HG03045 (cell line): Measurements from ENCODE around the gene MAP4K3.
A peak's percentile ranks its signal among the peaks of the same experiment; 100 is the strongest.

ENCODE experiments used
- ATAC-seq: cut with Tn5 transposase; IDR thresholded peaks from one replicate; pipeline ENCODE4 v1.9.1; 2021; ENCODE audit warnings: mild to moderate bottlenecking, moderate library complexity; ENCODE audit not compliant: unreplicated experiment

The MAP4K3 gene

DNA sequence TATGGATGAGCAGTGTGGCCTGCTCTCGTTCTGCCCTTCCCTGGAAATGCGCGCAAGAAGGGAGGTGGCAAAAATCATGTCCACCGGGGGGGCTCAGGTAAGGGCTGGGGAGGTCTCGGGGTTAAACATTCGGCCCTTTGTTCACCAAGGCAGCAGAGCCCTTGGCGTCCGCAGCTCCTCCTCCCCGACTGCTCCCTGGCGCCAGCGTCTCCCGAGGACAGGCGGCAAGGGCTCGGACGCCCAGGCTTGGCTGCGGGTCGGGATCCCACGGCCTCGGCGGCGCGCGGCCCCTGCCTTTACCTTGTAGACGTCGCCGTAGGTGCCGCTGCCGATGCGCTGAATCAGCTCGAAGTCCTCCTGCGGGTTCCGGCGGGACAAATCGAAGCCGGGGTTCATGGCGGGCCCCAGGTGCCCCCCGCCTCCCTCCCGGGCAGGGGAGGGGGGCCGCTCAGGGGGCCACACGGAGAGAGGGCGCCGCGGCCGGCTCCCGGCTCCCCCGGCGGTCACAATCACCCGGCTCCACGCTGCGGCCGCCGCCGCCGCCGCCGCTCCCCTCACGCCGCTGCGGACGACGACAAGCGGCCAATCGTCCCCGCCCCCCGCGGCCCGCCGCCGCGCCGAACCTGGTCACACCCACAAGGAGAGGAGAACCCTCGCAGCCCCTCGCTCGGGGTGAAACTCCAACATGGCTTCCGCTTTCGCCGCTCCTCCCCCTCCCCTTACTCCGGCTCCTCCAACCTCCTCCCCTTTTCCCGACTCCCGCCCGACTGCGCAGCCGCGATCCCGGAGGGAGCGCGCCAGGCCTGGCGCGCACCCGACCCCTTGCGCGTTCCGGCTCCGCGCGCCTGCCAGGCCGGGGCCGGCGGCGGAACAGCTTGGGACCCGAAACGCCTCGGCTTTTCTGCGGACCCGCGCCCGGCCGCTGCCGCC is at the start of gene MAP4K3:
Gene MAP4K3 (minus strand): TSS at position 694 of the 930 bp plus-strand sequence. CDS start 298 bp downstream, at position 396.
- ATAC-seq: peak; percentile 82

DNA sequence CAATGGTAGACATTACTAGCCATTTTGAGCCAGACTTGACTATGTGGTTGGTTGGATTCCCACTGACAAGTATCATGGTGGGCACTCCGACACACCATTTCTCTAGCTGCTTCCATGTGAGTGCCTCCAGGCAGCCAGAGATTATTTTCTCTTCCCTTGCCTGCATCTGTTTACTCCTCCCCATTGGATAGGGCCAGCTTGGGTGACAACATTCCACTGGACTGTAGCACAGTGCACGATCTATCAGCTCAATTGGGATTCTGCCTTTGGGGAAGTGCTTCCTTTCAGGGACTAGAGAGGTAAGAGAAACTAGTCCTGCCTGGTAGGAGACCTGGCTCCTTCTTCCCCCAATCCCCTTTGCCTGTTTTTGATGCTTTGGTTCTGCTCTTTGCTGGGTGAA is 49.0 kb upstream of the MAP4K3 start:
- ATAC-seq: no peak

DNA sequence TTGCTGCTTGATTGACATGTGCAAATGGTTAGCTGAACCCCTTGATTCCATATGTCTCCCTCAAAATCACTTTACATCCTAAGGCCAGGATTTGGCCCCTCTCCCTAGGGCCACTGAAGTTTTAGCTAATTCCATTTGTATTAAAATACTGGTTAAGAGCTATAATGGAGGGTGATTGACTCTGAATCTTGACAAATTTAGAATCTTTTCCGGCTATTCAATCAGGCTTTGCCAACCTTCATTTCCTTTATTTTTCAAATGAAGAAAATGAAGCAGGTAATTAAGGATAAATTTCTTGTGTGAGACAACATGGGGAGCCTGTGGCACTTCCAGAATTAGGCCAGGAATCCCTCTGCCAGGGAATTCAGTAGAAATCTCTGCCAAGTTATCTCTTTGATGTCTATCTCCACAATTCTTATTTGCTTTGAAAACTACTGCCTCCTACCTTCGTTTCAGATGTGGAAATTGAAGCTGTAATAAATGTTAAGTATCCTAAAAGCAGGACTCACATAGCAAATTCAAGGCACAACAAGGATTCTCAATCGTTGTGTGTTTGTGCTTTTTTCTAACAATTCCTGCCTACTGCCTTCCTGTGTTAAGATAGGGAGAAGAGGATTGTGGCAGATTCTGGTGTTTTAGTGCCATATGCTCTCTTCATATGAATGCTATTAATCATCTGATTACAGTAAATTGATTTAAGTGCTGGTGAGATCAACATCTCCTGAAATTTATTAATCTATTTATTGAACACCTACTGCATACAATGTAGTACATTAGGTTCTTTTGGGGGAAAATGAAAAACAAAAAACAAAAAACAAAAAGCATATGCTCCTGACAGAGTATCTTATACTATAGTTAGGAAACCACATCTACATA is 47.8 kb upstream of the MAP4K3 start:
- no peak for ATAC-seq

DNA sequence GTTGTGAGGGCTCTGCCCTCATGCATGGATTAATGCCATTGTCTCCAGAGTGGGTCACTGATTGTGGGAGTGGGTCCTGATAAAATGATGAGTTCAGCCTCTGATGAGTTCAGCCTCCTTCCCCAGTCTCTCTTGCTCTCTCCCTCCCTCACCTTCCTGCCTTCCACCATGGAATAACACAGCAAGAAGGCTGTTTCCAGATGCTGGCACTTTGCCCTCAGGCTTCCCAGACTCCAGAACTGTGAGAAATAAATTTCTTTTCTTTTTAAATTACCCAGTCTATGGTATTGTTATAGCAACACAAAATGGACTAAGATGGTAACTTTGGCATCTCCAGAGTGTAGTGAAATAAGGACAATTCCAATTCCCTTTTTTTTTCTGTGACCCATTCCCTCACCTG is 47.1 kb upstream of the MAP4K3 start:
- ATAC-seq: no peak

DNA sequence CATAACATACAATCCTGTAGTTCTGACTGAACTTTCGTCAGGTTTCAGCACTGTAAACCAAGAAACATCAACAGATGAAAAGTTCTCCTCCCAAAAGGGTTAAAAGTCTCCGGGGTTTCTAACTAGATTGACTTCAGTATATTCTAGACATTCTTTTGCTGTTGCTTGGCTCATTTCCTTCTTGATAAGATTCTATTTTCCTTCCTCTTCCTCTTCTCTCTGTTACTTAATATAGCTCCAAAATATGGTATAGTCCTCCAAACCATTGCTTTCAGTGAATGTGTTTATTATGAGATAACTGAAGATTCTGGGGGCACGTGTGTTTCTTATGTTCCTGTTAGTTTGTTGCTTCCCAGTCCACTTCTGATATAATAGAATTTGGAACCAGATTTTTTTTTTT is 46.4 kb upstream of the MAP4K3 start:
- no peak for ATAC-seq

DNA sequence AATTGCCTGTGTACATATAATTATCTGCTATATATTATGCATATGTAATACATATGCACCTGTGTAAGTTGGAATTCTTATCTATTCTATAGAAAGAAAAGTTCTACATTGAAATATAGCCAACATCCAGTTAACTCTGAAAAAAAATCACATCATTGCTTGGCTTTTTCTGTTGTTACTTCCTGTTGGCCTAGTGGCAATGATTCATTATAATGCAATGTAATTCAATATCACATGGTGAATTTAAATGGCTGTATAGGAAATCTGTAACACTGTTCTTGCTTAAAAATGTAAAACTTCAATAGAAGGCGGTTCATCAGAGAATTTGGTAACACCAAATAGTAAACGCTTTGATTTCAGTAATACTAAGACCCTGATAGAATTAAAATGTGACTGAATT is 44.5 kb upstream of the MAP4K3 start:
- ATAC-seq: no peak

DNA sequence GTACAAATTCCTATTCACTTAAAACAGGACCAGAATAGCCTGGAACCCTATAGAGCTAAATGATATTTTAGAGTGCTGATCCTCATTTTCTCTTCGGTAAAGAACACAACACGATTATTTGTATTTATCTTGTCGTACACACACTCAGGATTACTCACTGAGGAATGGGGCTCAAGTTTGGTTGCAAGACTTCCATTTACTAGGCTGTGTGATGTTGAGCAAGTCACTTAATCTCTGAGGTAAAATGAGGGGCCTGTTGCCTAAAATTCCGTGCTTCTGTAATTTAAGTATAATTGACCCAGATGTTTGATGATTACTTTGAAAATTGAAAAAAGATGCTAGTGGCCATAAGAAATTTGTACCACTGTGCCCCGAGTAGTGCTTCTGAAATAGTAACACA is 42.6 kb upstream of the MAP4K3 start:
- no peak for ATAC-seq

DNA sequence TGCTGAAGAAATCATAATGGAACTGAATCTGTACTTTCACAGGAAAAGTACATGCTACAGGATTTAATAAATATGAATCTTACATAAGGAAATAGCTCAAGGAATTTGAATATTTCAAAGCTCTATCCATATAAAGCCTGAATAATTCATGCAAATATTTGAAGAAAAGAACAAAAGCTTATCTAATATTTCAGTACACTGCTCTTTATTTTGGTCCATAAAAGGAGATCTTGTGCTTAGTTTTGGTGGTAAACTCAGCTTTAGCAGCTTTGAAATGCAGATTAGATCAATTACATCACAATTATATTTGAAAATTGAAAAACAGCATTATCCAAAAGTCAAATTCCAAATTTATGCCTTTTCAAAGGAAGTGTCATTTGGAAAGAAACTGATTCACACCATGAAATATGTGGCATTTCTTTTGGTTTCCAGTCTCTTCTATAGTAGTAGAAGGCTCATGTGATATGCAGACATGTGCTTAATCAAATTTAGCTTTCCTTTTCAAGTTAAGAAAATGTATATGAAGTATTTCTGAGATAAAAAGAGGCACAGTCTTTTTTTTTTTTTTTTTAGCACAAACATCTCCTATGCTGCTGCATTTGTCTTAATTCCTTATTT is 42.1 kb upstream of the MAP4K3 start:
- no peak for ATAC-seq

DNA sequence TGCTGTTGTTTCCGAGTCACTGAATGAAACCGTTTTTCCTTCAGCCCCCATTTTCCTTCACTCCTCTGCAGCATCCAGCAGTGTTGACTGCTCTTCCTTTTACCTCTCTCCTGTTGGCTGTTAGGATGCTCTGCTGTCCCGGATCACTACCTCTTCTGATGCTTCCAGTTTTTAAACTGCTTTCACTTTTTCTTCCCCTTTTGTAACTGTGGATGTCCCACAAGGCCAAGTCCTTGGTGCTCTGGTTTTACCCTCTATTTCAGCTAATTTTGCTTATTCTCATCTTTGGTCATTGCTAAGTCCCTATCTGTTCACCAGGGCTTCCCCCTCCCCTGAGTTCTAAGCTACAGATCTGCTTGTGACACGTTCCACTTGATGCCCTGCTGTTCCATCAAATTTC is 39.4 kb upstream of the MAP4K3 start:
- peak; percentile 90 for ATAC-seq

DNA sequence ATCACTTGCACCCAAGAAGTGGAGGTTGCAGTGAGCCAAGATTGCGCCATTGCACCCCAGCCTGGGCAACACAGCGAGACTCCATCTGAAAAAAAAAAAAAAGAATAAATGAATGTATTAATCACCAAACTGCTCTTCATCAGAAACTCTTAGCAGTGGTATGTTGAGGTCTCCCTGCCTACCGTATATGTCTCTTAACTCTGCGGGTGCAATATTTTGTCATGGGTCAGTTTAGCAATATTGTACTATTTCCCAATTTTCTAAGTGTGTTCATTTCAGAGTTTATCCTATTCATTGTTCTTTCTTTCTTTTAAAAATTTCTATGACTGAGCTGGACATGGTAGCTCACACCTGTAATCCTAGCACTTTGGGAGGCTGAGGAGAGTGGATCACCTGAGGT is 37.9 kb upstream of the MAP4K3 start:
- ATAC-seq: no peak

DNA sequence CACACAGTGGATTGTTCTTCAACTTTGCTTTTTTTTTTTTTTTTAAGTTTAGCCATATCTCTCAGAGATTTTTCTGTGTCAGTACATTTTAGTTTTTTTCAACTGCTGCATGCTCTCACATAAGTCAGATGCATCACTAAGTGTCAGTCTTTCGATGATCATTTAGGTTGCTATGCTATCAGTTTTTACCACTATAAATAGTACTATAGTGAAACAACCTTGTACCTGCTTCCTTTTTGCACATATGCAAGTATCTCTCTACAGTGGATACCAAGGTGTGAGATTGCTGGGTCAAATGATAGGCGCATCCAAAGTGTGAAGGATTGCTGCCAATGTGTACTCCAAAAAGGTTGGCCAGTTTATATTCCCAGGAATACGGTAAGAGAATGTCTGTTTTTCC is 33.5 kb upstream of the MAP4K3 start:
- peak; percentile 43 for ATAC-seq

DNA sequence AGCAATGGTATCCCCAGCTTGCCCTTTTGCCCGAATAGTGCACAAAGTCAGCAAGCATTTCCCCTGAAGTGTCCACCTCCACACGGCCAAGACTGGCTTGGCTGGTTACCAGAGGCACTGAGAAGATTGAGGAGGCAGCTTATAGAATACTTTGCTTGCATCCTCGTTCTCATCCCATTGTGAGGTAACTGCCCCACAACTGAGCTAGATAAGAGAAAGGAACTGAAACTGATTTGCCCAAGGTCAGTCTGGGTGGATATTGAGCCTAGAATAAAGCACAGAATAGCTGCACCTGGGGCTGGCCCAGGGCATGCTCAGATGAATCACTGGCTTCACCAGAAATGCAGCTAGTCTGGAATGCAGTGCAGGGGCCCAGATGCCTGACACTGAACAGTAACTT is 32.7 kb upstream of the MAP4K3 start:
- ATAC-seq: peak; percentile 80

DNA sequence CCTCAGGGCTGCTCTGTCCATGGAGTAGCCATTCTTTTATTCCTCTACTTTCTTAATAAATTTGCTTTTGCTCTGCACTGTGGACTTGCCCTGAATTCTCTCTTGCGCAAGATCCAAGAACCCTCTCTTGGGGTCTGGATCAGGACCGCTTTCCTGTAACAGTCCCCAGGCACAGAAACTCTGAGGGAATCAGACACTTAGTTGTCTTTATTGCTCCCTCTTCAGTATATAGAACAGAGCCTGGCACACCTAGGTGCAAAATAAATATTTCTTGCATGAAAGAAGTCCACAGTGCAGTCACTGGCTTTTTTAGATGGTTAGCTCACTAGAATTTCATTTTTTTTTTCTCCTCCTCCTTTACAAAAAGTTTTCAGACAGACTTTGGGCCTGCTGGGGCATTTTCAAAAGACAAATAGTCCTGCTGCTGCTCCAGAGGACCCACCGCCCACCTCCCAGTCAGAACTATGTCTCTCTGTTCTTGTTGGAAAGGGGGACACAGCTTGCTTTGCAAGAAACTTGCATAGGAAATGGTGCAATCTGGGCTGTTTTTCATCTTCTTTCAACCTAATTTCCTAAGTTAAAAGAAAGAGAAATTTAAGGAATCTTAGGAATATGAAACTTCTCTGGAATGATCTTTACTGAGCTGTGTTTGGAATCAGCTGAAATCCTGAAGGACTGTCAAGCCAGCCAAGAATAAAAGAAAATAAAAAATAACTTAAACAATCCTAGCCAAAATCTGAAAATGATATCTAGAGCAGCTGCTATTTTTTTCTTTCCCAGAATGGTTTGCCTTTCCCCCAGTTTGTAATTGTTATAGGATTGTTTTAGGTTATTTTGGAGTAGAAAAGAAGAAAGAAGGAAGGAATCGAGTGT is 31.7 kb upstream of the MAP4K3 start:
- no peak for ATAC-seq

DNA sequence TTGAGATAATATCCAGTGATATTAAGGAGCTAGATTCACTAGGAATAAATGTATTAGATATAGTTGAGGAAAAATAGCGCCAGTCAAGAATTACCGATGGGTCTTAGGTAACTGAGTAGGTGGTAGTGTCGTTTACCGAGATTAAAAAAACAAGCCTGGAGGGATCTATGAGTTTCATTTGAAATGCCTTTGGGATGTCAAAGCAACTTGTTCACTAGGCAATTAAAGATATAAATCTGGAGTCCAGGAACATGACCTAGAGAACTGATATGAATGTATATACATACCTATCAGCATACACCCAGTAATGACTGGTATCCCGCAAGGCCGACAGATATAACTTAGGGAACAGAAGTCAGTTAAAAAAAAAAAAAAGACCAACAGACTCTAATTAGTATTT is 29.2 kb upstream of the MAP4K3 start:
- ATAC-seq: no peak

DNA sequence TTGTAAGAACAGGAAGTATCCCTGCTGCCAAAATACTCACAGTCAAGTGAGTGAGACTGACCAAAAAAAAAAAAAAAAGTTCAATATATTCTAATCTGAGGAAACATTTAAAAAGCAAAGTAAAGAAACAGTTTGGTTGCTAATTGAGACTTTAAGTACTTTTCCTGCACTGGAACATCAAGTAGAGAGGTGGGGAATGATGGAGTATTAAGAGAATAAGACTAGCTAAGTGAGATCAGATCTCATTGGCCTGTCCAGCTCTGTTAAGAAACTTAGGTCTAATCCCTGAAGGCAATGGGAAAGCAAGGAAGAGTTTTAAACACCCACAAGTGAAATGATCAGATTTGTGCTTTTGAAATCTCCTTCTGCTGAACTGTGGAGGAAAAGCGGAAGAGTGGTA is 27.8 kb upstream of the MAP4K3 start:
- ATAC-seq: no peak

DNA sequence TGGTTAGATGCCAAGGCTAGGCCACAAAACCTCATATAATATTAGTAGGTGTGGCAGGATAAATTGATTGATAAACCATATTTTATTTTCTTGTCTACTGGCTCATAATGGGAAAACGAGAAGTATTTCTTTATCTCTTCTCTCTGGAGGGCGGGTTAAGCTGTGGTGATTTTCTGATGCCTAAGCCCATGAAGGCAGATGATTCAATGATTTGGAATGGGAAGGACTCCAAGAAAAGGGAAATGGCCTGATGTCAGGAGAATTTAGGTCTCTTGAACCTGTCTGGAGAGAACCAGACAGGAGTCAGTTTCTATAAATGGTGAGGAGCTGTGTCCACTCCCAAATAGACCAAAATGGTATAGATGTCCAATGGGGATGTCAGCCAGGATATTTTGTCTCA is 18.7 kb upstream of the MAP4K3 start:
- no peak for ATAC-seq

DNA sequence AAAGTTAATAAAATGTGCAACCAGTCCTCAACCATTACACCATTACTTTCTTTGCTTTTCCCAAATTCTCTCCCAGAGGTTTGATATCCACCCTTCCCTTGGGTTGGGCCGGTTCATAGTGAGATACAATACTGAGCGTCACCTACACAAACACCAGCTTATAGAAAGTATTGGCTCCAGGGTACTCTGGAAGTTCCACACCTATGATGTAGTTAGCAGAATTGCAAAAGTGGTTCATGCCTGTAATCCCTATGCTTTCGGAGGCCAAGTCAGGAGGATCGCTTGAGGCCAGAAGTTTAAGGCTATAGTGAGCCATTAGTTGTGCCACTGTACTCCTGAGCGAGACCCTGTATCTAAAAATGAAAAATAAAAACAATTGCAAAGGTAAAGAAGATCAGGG is 15.3 kb upstream of the MAP4K3 start:
- no peak for ATAC-seq

DNA sequence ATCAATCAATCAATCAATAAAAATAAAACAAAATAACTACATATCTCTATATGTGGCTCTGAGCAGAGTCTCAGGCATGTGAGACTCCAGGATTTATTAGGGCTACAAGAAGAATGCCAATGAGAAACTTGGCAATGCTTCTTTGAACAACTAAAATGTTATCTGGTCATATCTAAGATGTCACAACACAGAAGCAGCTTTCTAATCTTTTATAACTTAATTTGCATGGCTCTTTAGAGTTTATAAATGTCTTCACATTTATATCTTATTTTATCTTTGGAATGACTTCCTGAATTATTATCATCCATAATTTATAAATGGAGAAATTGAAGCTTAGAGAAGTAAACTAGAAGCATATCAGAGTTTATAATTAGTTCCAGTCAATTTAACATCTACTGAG is 14.9 kb upstream of the MAP4K3 start:
- no peak for ATAC-seq

DNA sequence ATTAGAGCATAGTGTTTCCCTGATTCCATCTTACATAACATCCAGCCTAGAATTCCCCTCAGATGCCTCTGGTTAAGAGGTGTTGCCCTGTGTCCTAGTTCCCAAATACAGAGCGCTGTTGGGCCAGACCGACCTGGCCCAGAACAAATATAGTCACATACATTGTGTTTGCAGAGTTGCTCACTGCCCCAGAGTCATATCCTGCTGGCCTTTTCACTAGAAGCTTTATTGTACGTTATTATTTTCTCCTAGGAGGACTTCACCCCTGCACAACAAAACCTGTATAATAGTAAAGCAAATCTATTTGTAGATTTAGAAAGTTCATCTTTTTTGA is 11.1 kb upstream of the MAP4K3 start:
- ATAC-seq: no peak

DNA sequence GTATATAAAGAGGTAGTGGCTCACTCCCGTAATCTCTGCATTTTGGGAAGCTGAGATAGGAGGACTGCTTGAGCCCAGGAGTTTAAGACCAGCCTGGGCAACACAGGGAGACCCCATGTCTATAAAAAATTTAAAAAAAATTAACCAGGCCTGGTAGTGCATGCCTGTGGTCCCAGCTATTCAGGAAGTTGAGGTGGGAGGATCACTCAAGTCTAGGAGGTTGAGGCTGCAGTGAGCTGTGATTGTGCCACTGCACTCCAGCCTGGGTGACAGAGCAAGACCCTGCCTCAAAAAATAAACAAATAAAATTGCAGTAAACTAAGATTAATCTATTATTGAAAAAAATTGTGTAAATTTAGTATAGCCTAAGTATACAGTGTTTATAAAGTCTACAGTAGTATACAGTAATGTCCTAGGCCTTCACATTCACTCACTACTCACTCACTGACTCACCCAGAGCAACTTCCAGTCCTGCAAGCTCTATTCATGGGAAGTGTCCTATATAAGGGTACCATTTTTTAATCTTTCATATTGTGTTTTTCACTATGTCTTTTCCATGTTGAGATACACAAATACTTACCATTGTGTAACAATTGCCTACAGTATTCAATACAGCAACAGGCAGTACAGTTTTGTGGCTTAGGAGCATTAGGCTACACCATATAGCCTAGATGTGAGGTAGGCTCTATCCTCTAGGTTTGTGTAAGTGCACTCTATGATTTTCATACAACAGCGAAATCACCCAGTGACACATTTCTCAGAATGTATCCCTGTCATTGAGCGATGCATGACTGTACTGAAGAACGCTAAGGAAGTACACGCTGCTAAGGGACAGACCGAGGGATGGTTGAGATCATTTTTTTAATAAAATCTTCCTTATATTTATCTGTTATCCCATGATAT is 10.4 kb upstream of the MAP4K3 start:
- no peak for ATAC-seq
